Activated CD8-positive, alpha-beta memory T cell treated with anti-CD3 and anti-CD28 coated beads, Interleukin-2, amount 50 U/mL, for 24 hours (primary cell): ENCODE results near the gene MIX23.

Experiments used
- DNase-seq: peaks from one replicate; pipeline ENCODE4 v3.0.0-alpha.2; 2020; ENCODE audit errors: extremely low read depth

MIX23 gene

DNA sequence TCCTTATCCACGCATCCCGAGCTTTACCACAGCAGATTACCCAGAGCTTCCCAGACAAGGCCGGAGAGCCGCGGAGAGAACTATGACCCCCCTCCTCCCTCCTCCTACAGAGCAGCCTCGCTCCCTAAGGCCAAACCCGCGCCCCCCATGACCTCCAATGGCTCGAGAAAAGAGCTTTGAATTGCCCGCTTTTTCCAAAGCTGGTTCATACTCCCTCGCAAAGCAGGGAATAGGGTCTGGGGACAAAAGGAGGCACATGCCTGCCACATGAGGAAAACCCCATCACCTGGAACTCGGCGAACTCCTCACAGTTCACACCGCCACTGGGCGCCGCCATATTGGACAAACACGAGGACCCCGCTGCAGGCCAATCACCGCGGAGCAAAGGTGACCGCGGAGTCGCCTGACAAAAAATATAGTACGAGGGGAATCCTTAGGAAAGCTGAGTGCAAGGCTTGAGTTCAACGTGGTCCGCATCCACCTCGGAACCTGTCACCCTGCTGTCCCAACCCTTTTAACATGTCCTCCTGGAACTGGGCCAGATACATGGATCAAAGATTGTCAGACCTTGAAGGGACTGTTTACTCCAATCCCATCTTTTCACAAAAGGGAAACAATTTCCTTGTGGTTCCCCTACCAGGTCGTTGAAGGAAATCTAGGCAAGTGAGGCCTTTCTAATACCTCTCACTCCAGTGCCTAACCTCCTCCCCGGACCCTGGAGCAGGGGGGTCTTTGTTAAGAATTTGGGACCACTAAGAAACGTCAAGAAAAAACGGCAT, at the start of gene MIX23:
Gene MIX23, minus strand, starts transcription at position 344 of the 779 bp plus-strand sequence. Its CDS starts 7 bp downstream, at position 337.
- peak; percentile 71 for DNase-seq

DNA sequence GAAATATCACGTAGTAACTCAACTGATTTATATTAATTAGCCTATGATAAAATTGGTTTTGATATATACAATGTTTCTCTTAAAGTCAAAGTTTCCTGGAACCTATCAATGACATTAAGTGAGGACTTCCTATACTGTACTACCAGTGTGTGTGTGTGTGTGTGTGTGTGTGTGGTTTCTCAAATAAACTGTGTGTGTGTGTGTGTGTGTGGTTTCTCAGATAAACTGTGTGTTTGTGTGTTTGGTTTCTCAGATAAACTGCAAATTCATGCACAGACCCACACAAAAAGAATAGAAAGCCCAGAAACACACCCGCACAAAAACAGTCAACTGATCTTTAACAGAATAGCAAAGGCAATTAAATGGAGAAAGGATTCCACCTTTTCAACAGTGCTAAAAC, 47.3 kb upstream of the MIX23 start:
- no peak for DNase-seq

DNA sequence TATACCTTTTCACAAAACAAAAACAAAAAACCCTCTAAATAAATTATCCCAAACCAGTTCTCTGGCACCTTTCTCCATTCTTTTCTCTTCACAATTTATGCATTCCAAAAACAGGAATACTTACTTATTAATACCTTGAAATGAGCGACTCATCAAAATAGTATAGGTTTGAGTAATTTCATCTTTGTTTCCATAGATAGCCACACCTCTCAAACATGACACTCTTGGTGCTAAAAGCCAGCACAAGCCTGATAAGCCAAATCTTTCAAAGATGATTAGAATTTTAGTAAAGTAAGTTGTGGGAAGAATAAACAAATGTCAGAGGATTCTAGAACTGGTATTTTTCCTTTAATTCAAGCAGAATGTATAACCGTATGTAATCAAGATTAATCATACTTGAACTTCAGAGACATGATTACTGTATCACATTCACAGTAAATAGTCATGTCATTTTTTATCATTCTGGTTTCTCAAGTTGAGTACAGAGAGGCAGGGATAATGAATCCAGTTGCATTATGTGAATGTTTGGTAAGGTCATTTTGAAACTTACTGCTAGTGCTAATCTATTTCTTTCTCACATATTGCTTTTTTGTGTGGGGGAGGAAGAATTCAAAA, 44.9 kb upstream of the MIX23 start:
- no peak for DNase-seq

DNA sequence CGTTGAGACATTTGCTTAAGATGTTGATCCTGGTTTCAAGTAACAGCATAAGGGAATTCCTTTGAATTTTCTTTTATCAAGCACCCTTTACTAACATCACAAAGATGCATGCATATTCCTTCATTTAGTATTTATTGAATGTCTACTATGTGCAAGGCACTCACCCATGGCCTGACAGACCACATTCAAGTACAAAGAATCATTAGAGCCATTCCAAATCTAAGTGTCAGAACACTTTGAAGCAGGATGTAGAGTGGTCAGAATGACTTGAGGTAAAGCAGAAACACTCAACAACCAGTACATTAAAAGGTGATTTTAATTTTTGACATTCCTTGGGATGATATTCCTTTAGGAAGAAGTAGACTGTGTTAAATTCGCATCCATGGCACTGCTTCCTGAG, 38.8 kb upstream of the MIX23 start:
- DNase-seq, result no peak

DNA sequence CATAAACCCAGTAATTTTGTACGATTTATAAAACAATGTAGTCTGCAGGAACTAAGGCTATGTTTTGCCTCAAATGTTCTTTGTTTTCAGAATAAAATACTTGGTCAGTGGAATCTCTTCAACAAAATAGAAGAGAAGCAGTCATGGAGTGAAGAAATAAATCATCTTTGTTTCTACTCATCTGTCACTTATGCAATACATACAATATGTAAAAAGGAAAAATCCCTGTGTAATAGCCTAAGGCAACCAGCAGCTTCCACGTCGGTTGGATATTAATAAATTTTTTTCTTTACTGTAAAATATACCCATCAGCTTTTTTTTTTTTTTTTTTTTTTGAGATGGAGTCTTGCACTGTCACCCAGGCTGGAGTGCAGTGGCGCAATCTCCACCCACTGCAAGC, 38.1 kb upstream of the MIX23 start:
- DNase-seq, result no peak

DNA sequence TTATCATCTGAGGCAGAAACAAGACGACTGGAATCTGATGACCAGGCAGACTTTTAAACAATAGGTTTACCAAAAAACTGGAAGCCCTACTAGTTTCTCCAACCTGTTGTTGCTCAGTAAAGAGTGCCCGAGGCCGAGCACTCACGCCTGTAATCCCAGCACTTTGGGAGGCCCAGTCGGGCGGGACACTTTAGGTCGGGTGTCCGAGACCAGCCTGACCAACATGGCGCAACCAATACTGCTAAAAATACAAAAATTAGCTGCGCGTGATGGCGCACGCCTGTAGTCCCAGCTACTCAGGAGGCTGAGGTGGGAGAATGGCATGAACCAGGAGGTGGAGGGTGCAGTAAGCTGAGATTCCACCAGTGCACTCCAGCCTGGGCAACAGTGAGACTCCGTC, 33.9 kb upstream of the MIX23 start:
- DNase-seq, result no peak

DNA sequence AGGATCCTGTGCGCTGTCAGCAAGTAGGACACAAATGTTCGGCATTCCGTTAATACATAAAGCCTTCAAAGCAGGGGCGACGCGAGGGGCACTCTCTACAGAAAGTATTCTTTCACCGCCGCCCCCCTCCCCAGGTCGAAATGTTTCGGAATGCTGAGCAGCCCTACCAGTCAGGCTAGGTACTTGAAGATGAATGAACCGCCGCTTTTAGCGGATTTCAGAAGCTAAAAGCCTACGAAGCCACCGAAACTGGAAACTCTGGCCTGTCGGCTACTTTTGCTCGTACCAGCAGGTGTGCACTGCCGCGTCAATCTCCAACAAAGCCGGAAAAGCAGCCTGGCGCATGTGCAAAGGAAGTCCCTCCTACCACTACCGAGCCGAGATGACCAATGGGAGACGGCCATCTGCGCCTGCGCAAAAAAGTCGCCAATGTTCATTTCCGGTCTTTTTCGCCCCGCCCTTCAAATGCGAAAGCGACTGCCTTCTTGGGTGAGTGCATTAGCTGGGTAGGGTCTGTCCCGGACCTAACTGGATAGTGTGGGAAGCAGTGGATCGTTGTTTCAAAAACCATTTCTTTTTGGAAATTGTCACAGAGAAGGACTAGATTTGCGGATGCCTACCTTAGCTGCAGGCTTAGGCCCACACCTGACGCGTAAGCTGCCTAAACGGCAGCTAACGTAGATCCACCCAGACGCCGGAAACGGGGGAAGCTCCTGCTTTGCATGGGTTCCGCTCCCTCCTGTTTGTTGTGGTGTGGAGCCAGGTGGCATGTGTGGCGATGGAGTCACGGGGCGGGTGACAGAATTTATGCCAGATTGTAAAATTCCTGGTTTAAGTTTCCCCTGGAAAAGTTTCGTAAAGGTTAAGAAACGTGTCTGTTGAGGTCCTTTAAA, 33.0 kb upstream of the MIX23 start, which contains the start of gene WDR5B:
Gene WDR5B, minus strand, starts transcription at position 301 of the 893 bp plus-strand sequence. CDS start 534 bp downstream, outside the sequence.
- peak; percentile 99 for DNase-seq

DNA sequence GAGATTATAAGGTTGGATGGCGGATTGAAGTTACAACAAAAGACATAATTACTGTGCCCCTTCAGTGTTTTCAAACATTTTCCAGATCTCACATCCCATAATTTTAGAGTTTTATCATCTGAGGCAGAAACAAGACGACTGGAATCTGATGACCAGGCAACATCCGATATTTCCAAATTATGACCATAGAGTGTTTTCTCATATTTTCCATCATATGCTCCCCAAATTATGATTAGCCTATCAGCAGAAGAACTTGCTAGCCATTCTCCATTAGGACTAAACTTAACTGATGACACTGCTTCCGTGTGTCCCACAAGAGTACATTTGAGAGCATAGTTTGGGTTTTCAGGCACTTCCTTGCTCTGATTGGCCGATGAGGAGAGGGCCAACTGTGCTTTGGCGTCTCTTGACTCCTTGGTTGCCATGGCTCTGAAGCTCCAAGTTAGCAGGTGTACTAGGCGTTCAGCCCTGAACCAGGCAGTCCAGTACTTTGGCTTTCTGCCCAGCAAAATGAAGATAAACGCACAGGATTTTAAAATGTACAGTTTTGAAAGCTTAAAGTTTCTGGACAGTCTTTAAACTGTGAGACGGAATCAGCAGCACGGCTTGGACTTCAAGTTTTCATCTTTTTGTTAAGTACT, 32.2 kb upstream of the MIX23 start:
- DNase-seq, result no peak

DNA sequence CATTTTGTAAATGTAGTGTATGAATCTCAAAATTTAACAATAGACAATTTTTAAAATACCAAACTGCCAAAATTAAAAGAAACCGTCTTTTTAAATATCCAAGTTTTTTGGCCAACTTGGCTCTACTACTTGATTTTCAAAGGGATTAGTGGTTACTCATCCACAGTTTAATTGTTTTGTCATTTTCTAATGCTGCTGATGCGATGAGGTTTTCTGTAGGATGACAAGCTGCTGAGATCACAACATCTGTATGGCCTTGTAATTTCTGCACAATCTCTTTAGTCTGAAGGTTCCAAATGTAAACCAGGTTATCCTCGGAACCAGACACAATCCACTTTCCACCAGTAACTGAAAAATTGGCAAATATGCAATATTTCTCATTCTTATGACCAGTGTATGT, 31.4 kb upstream of the MIX23 start:
- no peak for DNase-seq

DNA sequence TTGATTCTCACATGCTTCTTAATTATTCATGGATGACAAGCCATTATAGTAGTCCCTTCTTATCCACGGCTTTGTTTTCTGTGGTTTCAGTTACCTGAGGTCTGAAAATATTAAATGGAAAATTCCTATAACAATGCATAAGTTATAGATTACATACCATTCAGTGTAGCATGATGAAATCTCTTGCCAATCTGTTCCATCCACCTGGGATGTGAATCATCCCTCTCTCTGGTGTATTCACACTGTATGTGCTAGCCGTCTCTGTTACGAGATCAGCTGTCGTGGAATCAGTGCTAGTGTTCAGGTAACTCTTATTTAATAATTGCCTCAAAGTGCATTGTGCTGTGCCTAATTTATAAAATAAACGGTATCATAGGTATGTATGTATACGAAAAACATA, 27.6 kb upstream of the MIX23 start:
- DNase-seq, result no peak

DNA sequence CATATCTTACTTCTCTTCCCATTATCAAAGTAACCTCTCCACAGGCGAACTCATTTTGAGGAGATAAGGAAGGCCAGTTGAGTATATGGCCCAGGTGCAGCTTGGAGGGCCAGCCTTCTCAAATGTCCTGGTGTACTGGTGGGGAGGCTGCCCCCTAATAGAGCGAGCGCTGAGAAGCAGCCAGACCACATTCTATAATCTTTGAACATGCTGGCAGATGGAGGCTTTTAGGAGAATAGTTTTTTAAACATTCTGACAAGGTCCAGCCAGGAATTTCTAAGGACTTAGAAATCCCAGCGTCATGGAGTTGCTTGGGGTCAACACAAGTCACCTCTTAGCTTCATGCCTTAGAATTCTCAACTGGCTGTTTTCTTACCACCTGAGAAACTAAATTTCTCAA, 27.1 kb upstream of the MIX23 start:
- DNase-seq, result no peak

DNA sequence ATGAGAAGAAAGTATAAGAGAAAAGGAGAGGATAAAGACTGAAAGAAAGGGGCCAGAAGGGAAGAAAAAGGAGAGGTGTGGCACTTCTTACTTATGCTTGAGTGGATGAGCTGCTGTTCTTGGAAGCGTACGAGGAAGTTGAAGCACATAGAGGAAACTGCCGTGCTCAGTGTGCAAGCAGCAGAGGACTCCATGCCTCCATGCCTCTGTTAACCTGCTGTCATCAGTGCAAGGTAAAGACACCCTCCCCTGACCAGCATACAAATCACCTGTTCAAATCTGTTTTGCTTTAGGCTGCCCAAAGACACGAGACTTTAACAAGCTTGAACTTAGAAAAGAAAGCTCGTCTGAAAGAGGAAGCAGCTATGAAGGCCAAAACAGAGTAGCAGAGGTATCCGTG, 26.4 kb upstream of the MIX23 start:
- no peak for DNase-seq

DNA sequence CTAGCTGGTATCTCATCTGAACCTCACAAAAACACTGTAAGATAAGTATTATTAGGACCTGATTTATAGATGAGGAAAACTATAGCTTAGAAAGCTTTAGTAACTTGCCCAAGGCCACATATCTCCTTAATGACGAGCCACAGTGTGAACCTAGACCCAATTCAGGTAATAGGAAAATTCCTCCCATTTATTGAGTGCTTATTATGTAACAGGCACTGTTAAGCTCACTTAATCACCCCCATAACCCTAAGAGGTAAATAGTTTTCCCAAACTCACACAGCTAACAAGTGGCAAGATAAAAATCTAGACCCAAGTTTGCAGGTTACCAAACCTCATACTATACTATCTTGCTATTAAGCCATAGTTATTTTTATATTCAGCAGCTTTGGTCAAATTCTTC, 24.9 kb upstream of the MIX23 start:
- DNase-seq, result no peak

DNA sequence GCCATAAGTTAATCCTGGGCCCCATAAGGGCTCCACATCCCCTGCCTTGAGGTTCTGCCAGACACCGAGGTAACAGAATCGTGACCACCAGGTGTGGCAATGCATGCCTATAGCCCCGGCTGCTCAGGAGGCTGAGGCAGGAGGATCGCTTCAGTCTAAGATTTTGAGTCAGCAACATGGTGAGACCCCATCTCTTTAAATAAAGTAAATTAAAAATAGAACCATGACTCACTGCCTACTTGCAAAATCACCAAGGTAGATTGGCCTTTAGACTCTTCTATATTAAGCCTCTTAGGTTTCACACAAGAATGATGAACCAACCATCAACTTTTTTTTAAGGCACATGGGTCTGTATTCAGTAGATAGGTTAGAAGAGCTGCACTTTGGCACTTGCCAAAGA, 23.2 kb upstream of the MIX23 start:
- DNase-seq, result no peak

DNA sequence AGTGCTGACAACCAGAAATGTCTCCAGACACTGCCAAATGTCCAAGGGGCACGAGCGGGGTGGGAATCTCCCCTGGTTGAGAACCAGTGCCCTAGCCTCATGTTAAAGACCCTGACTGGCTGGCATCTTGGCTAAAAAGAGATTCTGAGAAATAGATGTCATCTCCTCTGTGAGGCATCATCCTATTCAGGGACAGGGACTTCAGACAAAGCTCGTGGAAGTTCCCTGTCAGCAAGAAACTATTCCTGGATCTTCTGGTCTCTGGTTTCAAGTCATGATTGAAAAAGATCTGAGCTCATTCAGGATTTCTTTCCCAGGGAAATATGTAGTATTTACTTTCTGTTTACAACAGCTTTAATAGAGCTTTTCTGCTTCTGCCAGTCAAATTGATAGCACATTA, 22.0 kb upstream of the MIX23 start:
- no peak for DNase-seq

DNA sequence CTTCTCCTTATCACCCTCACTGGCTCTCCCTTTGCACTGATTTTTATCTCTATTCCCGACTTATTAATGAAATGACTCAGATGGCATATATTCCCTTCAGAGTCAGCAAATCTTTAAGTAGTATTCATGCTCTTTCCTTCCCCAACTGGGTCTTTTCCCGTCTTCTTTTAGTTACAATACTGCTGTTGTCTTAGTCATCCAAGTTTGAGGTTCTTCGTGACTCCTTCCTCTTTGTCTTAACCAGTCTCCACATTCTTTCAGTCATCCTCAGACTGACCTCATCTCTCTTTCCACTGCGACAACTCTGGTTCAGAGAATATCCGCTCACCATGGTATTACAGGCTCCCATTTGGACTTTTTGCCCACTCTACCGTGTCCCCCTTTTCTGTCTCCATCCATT, 20.5 kb upstream of the MIX23 start:
- DNase-seq, result no peak

DNA sequence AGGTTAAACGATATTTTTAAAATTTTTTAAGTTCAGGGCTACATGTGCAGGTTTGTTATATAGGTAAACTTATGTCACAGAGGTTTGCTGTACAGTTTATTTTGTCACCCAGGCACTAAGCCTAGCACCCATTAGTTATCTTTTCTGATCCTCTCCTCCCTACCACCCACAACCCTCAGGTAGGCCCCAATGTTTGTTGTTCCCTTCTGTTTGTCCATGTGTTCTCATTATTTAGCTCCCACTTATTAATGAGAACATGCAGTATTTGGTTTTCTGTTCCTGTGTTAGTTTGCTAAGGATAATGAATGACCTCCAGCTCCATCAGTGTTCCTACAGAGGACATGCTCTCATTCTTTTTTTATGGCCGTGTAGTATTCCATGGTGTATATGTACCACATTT, 15.9 kb upstream of the MIX23 start:
- DNase-seq, result no peak

DNA sequence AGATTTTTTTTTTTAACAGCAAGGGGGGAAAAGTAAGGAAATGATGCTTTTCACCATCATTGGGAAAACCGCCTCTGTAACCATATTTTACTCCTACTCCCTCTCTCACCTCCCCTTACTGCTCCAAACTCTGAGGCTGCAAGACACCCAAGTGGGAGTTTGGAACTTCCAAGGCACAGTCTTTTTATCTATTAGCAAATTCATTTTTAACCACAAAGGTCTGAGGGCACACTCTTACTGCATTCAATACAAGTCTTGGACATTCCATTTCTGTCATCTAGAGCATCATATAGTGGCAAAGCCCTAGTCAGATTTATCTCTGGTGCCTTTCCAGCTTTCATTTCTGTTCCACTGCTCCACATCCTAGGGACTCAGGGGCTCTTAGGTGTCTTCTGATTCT, 14.2 kb upstream of the MIX23 start:
- no peak for DNase-seq

DNA sequence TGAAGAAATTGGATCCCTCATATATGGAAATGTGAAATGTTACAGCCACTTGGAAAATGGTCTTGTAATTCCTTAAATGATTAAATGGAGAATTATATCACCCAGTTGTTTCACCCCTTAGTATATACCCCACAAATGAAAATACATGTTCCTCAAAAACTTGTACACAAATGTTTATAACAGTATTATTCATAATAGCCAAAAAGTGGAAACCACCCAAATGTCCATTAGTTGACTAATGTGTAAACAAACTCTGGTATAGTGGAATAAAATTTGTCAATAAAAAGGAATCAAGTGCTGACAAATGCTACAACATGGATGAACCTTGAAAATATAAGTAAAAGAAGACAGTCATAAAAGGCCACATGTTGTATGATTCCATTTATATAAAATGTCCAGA, 13.5 kb upstream of the MIX23 start:
- DNase-seq, result no peak

DNA sequence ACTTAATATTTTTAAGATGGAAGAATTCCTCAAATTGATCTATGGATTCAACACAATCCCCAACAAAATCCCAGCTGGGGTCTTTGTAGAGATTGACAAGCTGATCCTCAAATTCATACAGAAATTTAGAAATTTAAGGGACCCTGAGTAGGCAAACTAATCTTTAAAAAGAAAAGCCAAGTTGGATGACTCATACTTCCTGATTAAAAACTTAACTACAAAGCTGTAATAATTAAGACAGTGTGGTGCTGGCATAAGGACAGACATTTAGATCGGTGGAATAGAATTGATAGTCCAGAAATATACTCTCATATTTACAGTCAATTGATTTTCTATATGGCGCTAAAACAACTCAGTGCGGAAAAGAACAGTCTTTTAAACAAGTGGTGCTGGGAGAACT, 12.6 kb upstream of the MIX23 start:
- DNase-seq, result no peak

DNA sequence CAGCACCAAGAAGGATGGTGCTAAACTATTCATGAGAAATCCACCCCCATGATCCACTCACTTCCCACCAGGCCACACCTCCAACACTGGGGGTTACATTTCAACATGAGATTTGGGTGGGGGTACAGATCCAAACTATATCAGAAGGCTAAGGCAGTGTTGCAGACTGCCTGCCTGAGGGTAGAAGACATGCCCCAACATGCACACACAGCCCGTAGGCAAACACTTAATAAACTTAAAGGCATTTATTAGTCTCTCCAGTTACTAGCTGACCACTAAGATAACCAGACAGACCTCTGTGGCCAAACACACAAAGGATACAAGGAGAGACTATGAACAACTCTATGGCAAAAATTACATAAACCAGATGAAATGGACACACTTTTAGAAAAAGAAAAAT, 11.1 kb upstream of the MIX23 start:
- no peak for DNase-seq
